Kidney tubule cell (primary cell): ENCODE data around the gene TPRKB.
"Not testable (repeated sequence)": the region's sequence is repeated elsewhere in the genome, so short reads cannot be mapped to it uniquely, and the experiment has no call there.

ENCODE experiments used
- DNase-seq: peaks from one replicate; pipeline ENCODE4 v3.0.0-alpha.2; 2018; ENCODE audit warnings: low spot score

TPRKB gene

GRCh38 chr2:73700131-73700611, 37.0 kb downstream of the TPRKB start:
- DNase-seq, result no peak

DNA sequence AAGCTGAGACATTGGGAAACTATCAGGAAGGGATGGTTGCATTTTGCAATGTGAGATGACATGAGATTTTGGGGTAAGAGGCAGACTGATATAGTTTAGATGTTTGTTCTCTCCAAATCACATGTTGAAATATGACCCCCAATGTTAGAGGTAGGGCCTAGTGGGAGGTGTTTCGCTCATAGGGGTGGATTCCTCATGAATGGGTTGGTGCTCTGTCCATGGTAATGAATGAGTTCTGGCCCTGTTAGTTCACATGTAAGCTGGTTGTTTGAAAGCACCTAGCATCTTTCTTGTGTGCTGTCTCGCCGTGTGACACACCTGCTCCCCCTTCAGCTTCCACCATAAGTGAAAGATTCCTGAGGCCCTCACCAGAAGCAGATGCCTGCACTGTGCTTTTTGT, 37.7 kb downstream of the TPRKB start:
- DNase-seq, result no peak

DNA sequence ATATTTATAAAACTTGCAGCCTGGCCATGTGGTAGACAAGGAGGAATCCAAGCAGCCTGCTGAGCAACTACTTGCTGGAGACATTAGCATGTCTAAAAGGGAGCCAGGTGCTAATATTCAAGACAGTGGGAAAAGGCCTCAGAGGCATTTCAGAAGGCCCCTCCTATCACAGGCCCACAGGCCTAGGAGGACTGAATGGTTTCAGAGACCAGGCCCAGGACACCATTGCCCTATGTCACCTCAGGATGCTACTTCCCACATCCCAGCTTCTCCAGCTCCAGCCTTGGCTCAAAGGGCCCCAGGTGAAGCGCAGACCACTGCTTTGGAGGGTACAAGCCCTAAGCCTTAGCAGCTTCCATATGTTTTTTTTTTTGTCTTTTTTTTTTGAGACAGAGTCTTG, 39.0 kb downstream of the TPRKB start:
- no peak for DNase-seq

- no peak for DNase-seq
Measured at GRCh38 chr2:73697606-73698005, 39.5 kb downstream of the TPRKB start.

DNA sequence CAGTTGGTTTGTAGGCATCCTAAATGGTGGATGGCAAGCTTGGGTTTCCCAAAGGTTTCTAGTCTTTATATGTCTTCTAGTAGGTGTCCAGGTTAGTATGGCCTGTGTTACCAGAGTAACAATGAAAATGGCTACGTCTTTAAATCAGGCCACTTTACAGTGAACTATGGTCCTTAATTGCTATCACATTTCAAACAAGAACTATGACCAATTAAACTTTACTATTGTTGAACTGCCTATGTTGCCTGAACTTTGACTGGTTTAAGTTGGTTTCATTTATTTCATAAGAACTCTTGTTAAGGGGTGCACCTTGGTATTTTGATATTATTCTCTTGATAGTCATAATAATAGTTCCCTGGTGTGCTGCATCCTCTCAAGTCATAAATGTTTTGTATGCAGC, 40.2 kb downstream of the TPRKB start:
- not testable (repeated sequence) for DNase-seq

DNA sequence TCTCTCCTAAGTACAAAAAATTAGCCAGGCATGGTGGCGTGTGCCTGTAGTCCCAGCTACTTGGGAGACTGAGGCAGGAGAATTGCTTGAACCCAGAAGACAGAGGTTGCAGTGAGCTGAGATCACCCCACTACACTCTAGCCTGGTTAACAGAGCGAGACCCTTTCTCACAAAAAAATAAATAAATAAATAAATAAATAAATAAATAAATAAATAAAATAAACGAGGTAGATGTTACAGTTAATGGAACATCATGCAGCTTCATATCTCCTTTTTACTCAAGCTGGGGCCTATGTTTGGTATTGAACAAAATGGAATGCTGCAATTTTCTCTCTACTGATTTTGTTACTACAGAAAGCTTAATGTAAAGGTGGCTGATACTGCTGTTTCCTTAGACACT, 40.6 kb downstream of the TPRKB start:
- DNase-seq, result not testable (repeated sequence)

DNA sequence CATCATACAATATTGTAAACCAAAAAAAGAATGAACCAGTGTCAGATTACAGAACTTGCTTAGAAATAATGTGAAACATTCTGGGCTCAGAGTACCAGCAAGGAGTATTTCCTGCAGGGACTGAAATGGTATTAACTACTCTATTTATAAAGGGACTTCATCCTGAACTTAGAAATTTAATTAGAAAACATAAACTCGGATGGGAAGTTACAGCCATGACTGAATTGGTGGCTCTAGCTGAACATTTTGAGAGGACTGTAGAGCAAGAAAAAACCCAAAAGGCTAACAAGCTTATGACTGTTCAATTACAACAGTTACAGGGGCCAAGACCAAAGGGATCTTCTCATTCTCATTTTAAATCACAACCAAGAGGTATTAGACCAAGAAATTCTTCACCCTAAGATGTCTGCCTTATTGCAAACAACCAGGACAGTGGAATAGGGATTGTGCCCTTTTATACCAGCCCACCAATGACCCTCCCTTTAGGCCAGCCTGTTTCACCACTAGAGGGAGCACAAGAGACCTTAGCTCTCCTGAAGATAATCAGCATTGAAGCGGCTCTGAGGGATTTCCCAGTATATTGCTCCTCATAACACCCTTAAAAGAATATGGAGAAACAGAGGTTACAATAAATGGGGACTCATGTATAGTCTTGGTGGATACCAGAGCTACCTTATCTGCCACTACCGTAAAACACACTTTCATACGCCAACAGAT, 46.6 kb downstream of the TPRKB start:
- peak; percentile 28 for DNase-seq

- DNase-seq, result not testable (repeated sequence)
Measured at GRCh38 chr2:73688494-73688893, 48.7 kb downstream of the TPRKB start.

DNA sequence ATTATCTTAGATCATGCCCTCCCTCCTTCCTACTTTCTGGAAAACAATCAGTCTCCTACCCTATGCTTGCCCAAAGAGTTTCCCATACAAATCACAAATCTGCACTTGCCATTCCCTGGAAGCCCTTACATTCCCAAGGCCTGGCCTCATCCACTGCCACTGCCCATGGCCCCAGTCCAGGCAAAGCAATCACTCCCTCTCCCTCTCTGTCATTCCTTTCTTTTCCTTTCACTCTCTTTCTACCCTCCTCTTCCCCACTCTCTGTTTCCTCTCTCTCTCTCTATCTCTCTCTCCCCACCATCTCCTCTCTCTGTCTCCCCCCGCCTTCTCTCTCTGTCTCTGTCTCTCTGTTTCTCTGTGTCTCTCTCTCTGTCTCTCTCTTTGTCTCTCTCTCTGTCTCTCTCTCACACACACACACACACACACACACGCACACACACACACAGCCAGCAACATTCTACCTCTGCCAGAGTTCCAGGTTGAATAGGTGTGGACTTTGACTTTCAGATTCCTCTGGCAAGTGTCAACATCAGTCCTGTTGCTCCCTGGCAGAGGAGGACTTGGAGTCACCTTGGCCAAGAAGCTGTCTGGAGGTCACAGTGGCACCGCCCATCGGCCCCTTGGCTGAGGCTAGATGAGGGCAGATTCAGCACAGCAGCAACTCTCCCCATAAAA, 51.2 kb downstream of the TPRKB start:
- peak; percentile 34 for DNase-seq

- DNase-seq, result not testable (repeated sequence)
Measured at GRCh38 chr2:73684905-73685304, 52.2 kb downstream of the TPRKB start.

DNA sequence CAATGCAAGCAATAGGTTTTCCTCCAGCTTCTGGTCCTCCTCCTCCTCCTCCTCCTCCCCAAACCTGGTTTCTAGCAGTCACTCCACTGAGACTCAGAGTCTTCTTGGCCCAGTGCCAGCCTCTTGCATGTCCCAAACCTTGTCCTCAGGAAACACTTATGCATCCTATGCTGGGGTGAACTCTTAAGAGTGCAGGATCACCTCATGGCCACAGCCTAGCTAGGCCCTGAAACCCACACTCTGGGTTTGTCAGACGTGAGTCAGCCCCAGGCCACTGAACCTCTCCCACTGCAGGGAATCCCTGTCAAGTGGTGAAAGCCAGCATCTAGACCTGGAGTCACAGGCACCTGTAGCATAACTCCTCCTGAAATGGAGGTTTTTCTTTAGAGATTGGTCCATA, 52.8 kb downstream of the TPRKB start:
- DNase-seq, result peak; percentile 57

DNA sequence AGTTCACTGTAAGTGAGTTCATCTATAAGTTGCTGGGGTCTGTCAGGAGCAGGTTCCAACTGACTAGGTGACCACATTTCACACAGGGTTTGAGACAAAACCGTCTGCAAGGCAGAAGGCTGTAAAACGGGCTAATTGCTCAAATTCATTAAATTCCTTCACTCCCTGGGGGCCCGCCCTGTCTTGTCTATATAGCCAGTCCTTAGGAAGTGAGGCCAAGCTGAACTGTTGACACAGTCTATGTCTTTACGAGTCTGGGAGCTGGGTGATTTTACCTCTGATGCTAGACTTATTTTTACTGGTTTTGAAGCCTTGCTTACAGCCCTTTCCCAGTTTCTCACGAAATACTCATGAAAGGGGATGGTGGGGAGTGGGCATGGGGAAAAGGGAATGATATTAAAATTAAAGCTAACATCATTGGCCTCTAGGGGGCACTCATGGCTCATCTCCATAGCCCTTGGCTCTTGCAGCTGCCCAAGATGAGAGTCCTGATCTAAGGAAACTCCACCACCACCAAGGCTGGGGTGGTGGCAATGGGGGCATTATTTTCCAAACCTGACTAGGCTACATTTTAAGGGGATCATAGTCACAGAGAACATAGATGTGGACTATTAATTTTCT, 57.1 kb downstream of the TPRKB start:
- DNase-seq, result peak; percentile 38
